ENCODE results near the gene VPS8. TPM values are rescaled to one million over a fixed set of nuclear protein-coding genes. Genes with fewer than 3 reads are reported as not detected.
"Not testable (repeated sequence)": the region's sequence is repeated elsewhere in the genome, so short reads cannot be mapped to it uniquely, and the experiment has no call there.

Gene VPS8
- total and polyA plus RNA-seq, 3 experiments from 2014 or later: 19.6 to 30.2 (median 22.3) TPM

- DNase-seq: no peak
- ChIA-PET CTCF (no interaction called here), POLR2A (no interaction called here)
- H3K4me1 ChIP-seq (ENCODE audit: insufficient read depth, low read length): no peaks in the 10 kb centered on the region
- H3K27ac Mint-ChIP-seq: no peak overlapping the region
- H3K9me3 ChIP-seq (ENCODE audit: low read length): no peaks in the 10 kb centered on the region
- peaks cover 15% of the 10 kb centered on the region for H3K36me3 ChIP-seq (ENCODE audit: insufficient read depth, low read length)
- no peaks in the 10 kb centered on the region for H3K9me3 Mint-ChIP-seq
- H3K4me1 Mint-ChIP-seq: no peaks in the 10 kb centered on the region
- no peak overlapping the region for H3K4me3 ChIP-seq (ENCODE audit: low read length)
- H3K27me3 Mint-ChIP-seq: no peaks in the 10 kb centered on the region
- no peak overlapping the region for H3K4me3 Mint-ChIP-seq
- H3K27ac ChIP-seq (ENCODE audit: low read depth, low read length): no peak overlapping the region
- no peaks in the 10 kb centered on the region for H3K27me3 ChIP-seq (ENCODE audit: insufficient read depth, low read length, poor library complexity, severe bottlenecking)
- peaks cover 34 to 77% (median 48%) of the 10 kb centered on the region in 3 donors for H3K36me3 Mint-ChIP-seq
Measured at GRCh38 chr3:184986366-184986889, 174.5 kb downstream of the VPS8 start.

GRCh38 chr3:184993394-184993793 lies 181.4 kb downstream of the VPS8 start:
- Mint-ChIP-seq H3K4me1 (peaks cover 0 to 1% (median 0%) of the 10 kb centered on the region in 3 donors), H3K4me3 (no peak overlapping the region), H3K36me3 (peaks cover 12 to 34% (median 12%) of the 10 kb centered on the region in 3 donors), H3K27me3 (no peaks in the 10 kb centered on the region), H3K27ac (peak overlapping the region in 1 of 8 donors; percentile 5), H3K9me3 (no peaks in the 10 kb centered on the region)
- Histone ChIP-seq H3K27me3 (ENCODE audit: insufficient read depth, low read length, poor library complexity, severe bottlenecking) (no peaks in the 10 kb centered on the region), H3K4me3 (ENCODE audit: low read length) (no peak overlapping the region), H3K9me3 (ENCODE audit: low read length) (no peaks in the 10 kb centered on the region), H3K4me1 (ENCODE audit: insufficient read depth, low read length) (no peaks in the 10 kb centered on the region), H3K36me3 (ENCODE audit: insufficient read depth, low read length) (peaks cover 21% of the 10 kb centered on the region), H3K27ac (ENCODE audit: low read depth, low read length) (no peak overlapping the region)
- ChIA-PET CTCF (interaction anchor here (0.9 kb wide), 1 partner anchor 12 kb away, joined by 3 read pairs; no protein-coding TSS in a partner anchor), POLR2A (no interaction called here)
- DNase-seq: no peak

- CTCF ChIA-PET; H3K4me3 ChIP-seq (ENCODE audit: low read length): not testable (repeated sequence)
Measured at GRCh38 chr3:185003876-185004275, 191.9 kb downstream of the VPS8 start.

GRCh38 chr3:185009650-185010049 lies 197.7 kb downstream of the VPS8 start:
- no peak overlapping the region for H3K27ac ChIP-seq (ENCODE audit: low read depth, low read length)
- ChIA-PET CTCF (interaction anchor here (0.7 kb wide), 1 partner anchor 596 kb away, joined by 3 read pairs; no protein-coding TSS in a partner anchor), POLR2A (no interaction called here)
- no peak overlapping the region for H3K27ac Mint-ChIP-seq
- no peaks in the 10 kb centered on the region for H3K27me3 Mint-ChIP-seq
- no peaks in the 10 kb centered on the region for H3K9me3 ChIP-seq (ENCODE audit: low read length)
- no peaks in the 10 kb centered on the region for H3K27me3 ChIP-seq (ENCODE audit: insufficient read depth, low read length, poor library complexity, severe bottlenecking)
- peaks cover 5% of the 10 kb centered on the region for H3K36me3 ChIP-seq (ENCODE audit: insufficient read depth, low read length)
- H3K4me3 ChIP-seq (ENCODE audit: low read length): no peak overlapping the region
- peaks cover 22 to 35% (median 27%) of the 10 kb centered on the region in 5 donors for H3K9me3 Mint-ChIP-seq
- no peaks in the 10 kb centered on the region for H3K4me1 Mint-ChIP-seq
- H3K4me1 ChIP-seq (ENCODE audit: insufficient read depth, low read length): no peaks in the 10 kb centered on the region
- no peak overlapping the region for H3K4me3 Mint-ChIP-seq
- H3K36me3 Mint-ChIP-seq: peaks cover 42 to 84% (median 82%) of the 10 kb centered on the region in 3 donors
- no peak for DNase-seq

More at GRCh38 chr3:185003876-185004275, 191.9 kb downstream of the VPS8 start:
- H3K27ac Mint-ChIP-seq; H3K27ac ChIP-seq (ENCODE audit: low read depth, low read length); H3K27me3 Mint-ChIP-seq; POLR2A ChIA-PET; H3K4me1 ChIP-seq (ENCODE audit: insufficient read depth, low read length); H3K4me3 Mint-ChIP-seq; H3K9me3 ChIP-seq (ENCODE audit: low read length); H3K4me1 Mint-ChIP-seq; DNase-seq; H3K27me3 ChIP-seq (ENCODE audit: insufficient read depth, low read length, poor library complexity, severe bottlenecking): not testable (repeated sequence)
- peaks cover 17% of the 10 kb centered on the region for H3K36me3 ChIP-seq (ENCODE audit: insufficient read depth, low read length)
- Mint-ChIP-seq H3K9me3 (peaks cover 3 to 19% (median 4%) of the 10 kb centered on the region in 5 donors), H3K36me3 (peaks cover 49 to 76% (median 74%) of the 10 kb centered on the region in 3 donors)

- H3K4me3 Mint-ChIP-seq; H3K27ac Mint-ChIP-seq; DNase-seq; H3K4me1 ChIP-seq (ENCODE audit: insufficient read depth, low read length); H3K4me1 Mint-ChIP-seq; CTCF ChIA-PET; H3K36me3 ChIP-seq (ENCODE audit: insufficient read depth, low read length); H3K27me3 ChIP-seq (ENCODE audit: insufficient read depth, low read length, poor library complexity, severe bottlenecking); POLR2A ChIA-PET; H3K27ac ChIP-seq (ENCODE audit: low read depth, low read length); H3K4me3 ChIP-seq (ENCODE audit: low read length); H3K27me3 Mint-ChIP-seq; H3K9me3 ChIP-seq (ENCODE audit: low read length): not testable (repeated sequence)
- H3K9me3 Mint-ChIP-seq: peaks cover 0 to 18% (median 8%) of the 10 kb centered on the region in 5 donors
- peaks cover 33 to 74% (median 68%) of the 10 kb centered on the region in 3 donors for H3K36me3 Mint-ChIP-seq
Measured at GRCh38 chr3:185017584-185017983, 205.6 kb downstream of the VPS8 start.

GRCh38 chr3:185017996-185018395 lies 206.0 kb downstream of the VPS8 start:
- POLR2A ChIA-PET; H3K4me1 Mint-ChIP-seq; H3K27me3 ChIP-seq (ENCODE audit: insufficient read depth, low read length, poor library complexity, severe bottlenecking); H3K27me3 Mint-ChIP-seq; H3K36me3 ChIP-seq (ENCODE audit: insufficient read depth, low read length); H3K4me3 Mint-ChIP-seq; H3K4me3 ChIP-seq (ENCODE audit: low read length); H3K9me3 ChIP-seq (ENCODE audit: low read length); H3K4me1 ChIP-seq (ENCODE audit: insufficient read depth, low read length); CTCF ChIA-PET; H3K27ac ChIP-seq (ENCODE audit: low read depth, low read length); DNase-seq: not testable (repeated sequence)
- Mint-ChIP-seq H3K27ac (peak overlapping the region in 1 of 8 donors; percentile 17), H3K36me3 (peaks cover 33 to 70% (median 65%) of the 10 kb centered on the region in 3 donors), H3K9me3 (peaks cover 0 to 18% (median 8%) of the 10 kb centered on the region in 5 donors)

GRCh38 chr3:185021256-185021655 lies 209.3 kb downstream of the VPS8 start:
- no peaks in the 10 kb centered on the region for H3K9me3 ChIP-seq (ENCODE audit: low read length)
- peaks cover 0 to 8% (median 0%) of the 10 kb centered on the region in 3 donors for H3K4me1 Mint-ChIP-seq
- no peak overlapping the region for H3K4me3 Mint-ChIP-seq
- peaks cover 41 to 65% (median 62%) of the 10 kb centered on the region in 3 donors for H3K36me3 Mint-ChIP-seq
- H3K4me3 ChIP-seq (ENCODE audit: low read length): no peak overlapping the region
- H3K36me3 ChIP-seq (ENCODE audit: insufficient read depth, low read length): no peaks in the 10 kb centered on the region
- H3K27ac ChIP-seq (ENCODE audit: low read depth, low read length): no peak overlapping the region
- H3K9me3 Mint-ChIP-seq: peaks cover 0 to 18% (median 8%) of the 10 kb centered on the region in 5 donors
- no peak for DNase-seq
- POLR2A ChIA-PET: no interaction called here
- no peaks in the 10 kb centered on the region for H3K27me3 Mint-ChIP-seq
- CTCF ChIA-PET: no interaction called here
- no peak overlapping the region for H3K27ac Mint-ChIP-seq
- no peaks in the 10 kb centered on the region for H3K4me1 ChIP-seq (ENCODE audit: insufficient read depth, low read length)
- no peaks in the 10 kb centered on the region for H3K27me3 ChIP-seq (ENCODE audit: insufficient read depth, low read length, poor library complexity, severe bottlenecking)

- no peaks in the 10 kb centered on the region for H3K27me3 Mint-ChIP-seq
- H3K36me3 Mint-ChIP-seq: peaks cover 32 to 55% (median 50%) of the 10 kb centered on the region in 3 donors
- H3K4me3 ChIP-seq (ENCODE audit: low read length): no peak overlapping the region
- no peak overlapping the region for H3K4me3 Mint-ChIP-seq
- H3K27ac ChIP-seq (ENCODE audit: low read depth, low read length): no peak overlapping the region
- no peaks in the 10 kb centered on the region for H3K9me3 ChIP-seq (ENCODE audit: low read length)
- peaks cover 10% of the 10 kb centered on the region for H3K36me3 ChIP-seq (ENCODE audit: insufficient read depth, low read length)
- POLR2A ChIA-PET: no interaction called here
- no peak for DNase-seq
- peaks cover 0 to 8% (median 0%) of the 10 kb centered on the region in 3 donors for H3K4me1 Mint-ChIP-seq
- CTCF ChIA-PET: no interaction called here
- peak overlapping the region in 2 of 8 donors; percentile 9 to 14 for H3K27ac Mint-ChIP-seq
- H3K27me3 ChIP-seq (ENCODE audit: insufficient read depth, low read length, poor library complexity, severe bottlenecking): no peaks in the 10 kb centered on the region
- peaks cover 0 to 2% (median 0%) of the 10 kb centered on the region in 5 donors for H3K9me3 Mint-ChIP-seq
- H3K4me1 ChIP-seq (ENCODE audit: insufficient read depth, low read length): no peaks in the 10 kb centered on the region
Measured at GRCh38 chr3:185024406-185024805, 212.4 kb downstream of the VPS8 start.

Measured in CD8-positive, alpha-beta memory T cell (primary cell).